ENCODE measurements around the gene SELENOF. TPM values are rescaled to one million over a fixed set of nuclear protein-coding genes. Genes with fewer than 3 reads are reported as not detected.

SELENOF gene
- 95.2 TPM for total RNA-seq (ENCODE audit: unreplicated experiment)
- long read RNA-seq, transcript SELENOF-201 (5 exons, 1,781 nt), result major isoform, 51 of 63 reads
- long read RNA-seq, partial matches to known transcripts, result 0 of 63 reads
- long read RNA-seq, other reads (novel, unspliced or antisense), result 5 of 63 reads

- DNase-seq, result peak; percentile 99
- peaks cover 4% of the 10 kb centered on the region for H3K4me1 Mint-ChIP-seq (ENCODE audit: low read depth, unreplicated experiment)
- H3K27ac Mint-ChIP-seq (ENCODE audit: unreplicated experiment), result no peak within 1 kb of the TSS
- H3K4me3 Mint-ChIP-seq (ENCODE audit: unreplicated experiment), result no peak within 1 kb of the TSS
- H3K27me3 Mint-ChIP-seq (ENCODE audit: unreplicated experiment), result no peaks in the 10 kb centered on the region
- TF ChIP-seq CTCF (IDR thresholded peaks at IDR 0.05; ENCODE audit: partially characterized antibody, unreplicated experiment), result no peak
- peaks cover 3% of the 10 kb centered on the region for H3K9me3 Mint-ChIP-seq (ENCODE audit: unreplicated experiment)
- H3K36me3 Mint-ChIP-seq (ENCODE audit: unreplicated experiment), result peaks cover 4% of the 10 kb centered on the region
Measured at GRCh38 chr1:86913896-86914600, at the start of gene SELENOF. Gene SELENOF (minus strand): TSS chr1:86914126. CDS start chr1:86914111, 15 bp downstream.

- Mint-ChIP-seq H3K9me3 (ENCODE audit: unreplicated experiment) (peaks cover 1% of the 10 kb centered on the region), H3K36me3 (ENCODE audit: unreplicated experiment) (no peaks in the 10 kb centered on the region), H3K27ac (ENCODE audit: unreplicated experiment) (no peak overlapping the region), H3K4me1 (ENCODE audit: low read depth, unreplicated experiment) (no peaks in the 10 kb centered on the region), H3K27me3 (ENCODE audit: unreplicated experiment) (no peaks in the 10 kb centered on the region), H3K4me3 (ENCODE audit: unreplicated experiment) (no peak overlapping the region)
- no peak for DNase-seq
- no peak for TF ChIP-seq CTCF (IDR thresholded peaks at IDR 0.05; ENCODE audit: partially characterized antibody, unreplicated experiment)
Measured at GRCh38 chr1:86960548-86960947, 46.6 kb upstream of the SELENOF start.

- DNase-seq, result no peak
- Mint-ChIP-seq H3K36me3 (ENCODE audit: unreplicated experiment) (no peaks in the 10 kb centered on the region), H3K9me3 (ENCODE audit: unreplicated experiment) (no peaks in the 10 kb centered on the region), H3K27me3 (ENCODE audit: unreplicated experiment) (no peaks in the 10 kb centered on the region), H3K4me1 (ENCODE audit: low read depth, unreplicated experiment) (no peaks in the 10 kb centered on the region), H3K27ac (ENCODE audit: unreplicated experiment) (no peak overlapping the region), H3K4me3 (ENCODE audit: unreplicated experiment) (no peak overlapping the region)
- no peak for TF ChIP-seq CTCF (IDR thresholded peaks at IDR 0.05; ENCODE audit: partially characterized antibody, unreplicated experiment)
Measured at GRCh38 chr1:86957221-86957620, 43.3 kb upstream of the SELENOF start.

- DNase-seq, result no peak
- Mint-ChIP-seq H3K27ac (ENCODE audit: unreplicated experiment) (no peak overlapping the region), H3K4me3 (ENCODE audit: unreplicated experiment) (no peak overlapping the region), H3K27me3 (ENCODE audit: unreplicated experiment) (no peaks in the 10 kb centered on the region), H3K36me3 (ENCODE audit: unreplicated experiment) (no peaks in the 10 kb centered on the region), H3K4me1 (ENCODE audit: low read depth, unreplicated experiment) (no peaks in the 10 kb centered on the region), H3K9me3 (ENCODE audit: unreplicated experiment) (no peaks in the 10 kb centered on the region)
- no peak for TF ChIP-seq CTCF (IDR thresholded peaks at IDR 0.05; ENCODE audit: partially characterized antibody, unreplicated experiment)
Measured at GRCh38 chr1:86956221-86956620, 42.3 kb upstream of the SELENOF start.

- Mint-ChIP-seq H3K4me1 (ENCODE audit: low read depth, unreplicated experiment) (no peaks in the 10 kb centered on the region), H3K27ac (ENCODE audit: unreplicated experiment) (no peak overlapping the region), H3K4me3 (ENCODE audit: unreplicated experiment) (no peak overlapping the region), H3K36me3 (ENCODE audit: unreplicated experiment) (no peaks in the 10 kb centered on the region), H3K9me3 (ENCODE audit: unreplicated experiment) (no peaks in the 10 kb centered on the region), H3K27me3 (ENCODE audit: unreplicated experiment) (no peaks in the 10 kb centered on the region)
- no peak for DNase-seq
- no peak for TF ChIP-seq CTCF (IDR thresholded peaks at IDR 0.05; ENCODE audit: partially characterized antibody, unreplicated experiment)
Measured at GRCh38 chr1:86955678-86956077, 41.8 kb upstream of the SELENOF start.
